GM18951 (cell line): ENCODE data around the gene LIMA1.

Experiments
- POLR2A ChIP-seq: IDR thresholded peaks from 4 replicates; pipeline ENCODE4 v1.6.1; 2011; ENCODE audit warnings: mild to moderate bottlenecking; ENCODE audit not compliant: insufficient read length, insufficient read depth; ENCODE audit errors: extremely low read depth
- in situ Hi-C: fragments of 300-500 bp; cut with MboI; formaldehyde crosslinking; loops from one replicate; pipeline ENCODE4 v1.12.0; 2022; ENCODE audit warnings: low sequenced_read_pairs, mixed read lengths, inconsistent platforms; ENCODE audit not compliant: unreplicated experiment

The LIMA1 gene

DNA sequence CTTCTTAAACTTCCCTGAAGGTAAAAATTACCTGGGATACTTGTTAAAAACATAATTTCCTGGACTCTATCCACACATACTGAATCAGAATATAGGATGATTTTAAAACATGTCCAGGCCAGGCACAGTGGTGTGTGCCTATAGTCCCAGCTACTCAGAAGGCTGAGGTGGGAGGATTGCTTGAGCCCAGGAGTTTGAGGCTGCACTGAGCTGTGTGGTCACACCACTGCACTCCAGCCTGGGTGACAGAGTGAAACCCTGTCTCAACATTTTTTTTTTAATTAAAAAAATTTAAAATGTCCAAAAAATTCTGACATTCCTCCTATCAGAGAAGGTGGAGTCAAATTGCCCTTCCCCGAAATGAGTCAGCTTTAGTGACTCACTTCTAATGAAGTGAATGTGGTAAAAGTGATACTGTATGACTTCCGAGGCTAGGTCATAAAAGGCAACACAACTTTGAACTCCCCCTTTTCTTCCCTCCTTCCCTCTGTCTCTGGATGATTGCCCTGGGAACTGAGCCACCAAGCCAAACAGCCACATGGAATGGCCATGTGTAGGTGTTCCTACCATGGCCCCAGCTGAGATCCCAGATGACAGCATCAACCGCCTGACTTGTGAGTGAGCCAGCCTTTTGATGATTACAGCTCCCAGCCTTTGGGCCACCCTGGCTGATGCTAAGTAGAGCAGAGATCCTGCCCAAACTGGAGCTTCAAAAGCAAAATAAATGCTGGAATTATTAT lies 36.3 kb downstream of the LIMA1 start:
- TF ChIP-seq POLR2A, result no peak
- in situ Hi-C loops, result no loop called here

DNA sequence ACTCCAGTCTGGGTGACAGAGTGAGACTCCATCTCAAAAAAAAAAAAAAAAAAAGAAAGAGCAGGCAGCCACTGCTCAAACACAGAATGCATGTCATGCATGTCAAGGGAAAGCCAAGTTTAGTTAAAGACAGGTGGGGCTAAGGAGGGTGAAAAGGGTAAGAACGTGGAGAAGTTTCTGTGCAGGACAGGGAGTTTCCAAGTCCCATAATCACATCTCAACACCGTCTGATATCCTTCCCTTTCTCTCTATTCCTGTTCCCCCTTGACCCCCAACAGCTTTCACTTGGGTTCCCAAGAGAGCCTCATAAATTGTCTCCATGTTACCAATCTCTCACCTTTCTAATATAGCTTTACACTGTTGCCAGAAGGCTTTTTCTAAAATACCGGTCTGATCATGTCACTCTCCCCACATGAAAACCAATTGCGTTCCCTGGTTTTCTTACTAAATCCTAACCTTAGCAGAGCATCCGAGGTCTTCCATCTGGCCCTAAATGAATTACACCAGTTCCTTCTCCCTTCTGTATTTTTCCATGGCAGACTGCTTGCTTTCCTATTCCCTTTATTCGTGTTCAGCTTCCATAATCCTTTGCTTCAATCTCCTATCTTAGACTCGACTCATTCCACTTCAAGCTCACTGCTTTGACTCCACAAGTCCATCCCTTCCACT lies 37.0 kb downstream of the LIMA1 start:
- TF ChIP-seq POLR2A, result no peak
- in situ Hi-C loops, result no loop called here

DNA sequence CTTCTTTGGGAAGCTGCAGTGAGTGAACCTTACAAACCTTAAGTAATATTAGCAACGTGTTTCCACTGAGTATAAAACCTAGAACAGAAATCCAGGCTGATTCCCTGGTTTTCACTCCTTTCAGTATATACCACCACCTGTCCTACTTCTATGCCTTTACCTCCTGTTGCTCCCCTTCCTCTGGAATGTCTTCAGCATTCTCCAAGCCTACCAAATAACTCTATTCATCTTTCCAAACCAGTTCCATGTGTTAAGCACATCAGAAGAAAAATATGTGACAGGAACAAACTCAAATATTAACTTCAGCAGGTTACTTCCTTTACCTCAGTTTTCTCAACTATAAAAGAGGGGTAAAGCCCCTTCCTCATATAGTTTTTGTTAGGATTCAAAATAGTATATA lies 39.8 kb downstream of the LIMA1 start:
- TF ChIP-seq POLR2A, result no peak
- in situ Hi-C loops, result no loop called here

DNA sequence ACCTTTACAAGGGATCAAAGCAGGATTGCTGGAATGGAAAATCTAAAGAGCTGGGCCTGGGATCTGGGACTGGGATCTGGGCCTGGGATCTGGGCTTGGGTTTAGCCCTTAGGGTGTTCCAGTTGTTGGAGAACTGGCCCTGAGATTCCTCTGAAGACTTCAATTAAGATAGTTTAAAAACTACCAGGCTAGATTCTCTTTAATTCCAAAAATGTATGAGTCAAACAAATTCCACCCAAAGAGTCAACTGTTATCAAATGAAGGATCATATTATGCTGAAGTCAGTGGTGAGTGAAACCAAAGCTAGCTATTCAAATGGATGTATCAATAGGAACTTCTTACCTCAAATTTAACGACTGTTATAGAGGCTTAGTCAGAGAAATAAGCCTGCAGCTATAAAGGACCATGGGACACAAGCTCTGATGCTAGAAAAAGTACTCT lies 40.5 kb downstream of the LIMA1 start:
- no peak for TF ChIP-seq POLR2A
- in situ Hi-C loops, result no loop called here

DNA sequence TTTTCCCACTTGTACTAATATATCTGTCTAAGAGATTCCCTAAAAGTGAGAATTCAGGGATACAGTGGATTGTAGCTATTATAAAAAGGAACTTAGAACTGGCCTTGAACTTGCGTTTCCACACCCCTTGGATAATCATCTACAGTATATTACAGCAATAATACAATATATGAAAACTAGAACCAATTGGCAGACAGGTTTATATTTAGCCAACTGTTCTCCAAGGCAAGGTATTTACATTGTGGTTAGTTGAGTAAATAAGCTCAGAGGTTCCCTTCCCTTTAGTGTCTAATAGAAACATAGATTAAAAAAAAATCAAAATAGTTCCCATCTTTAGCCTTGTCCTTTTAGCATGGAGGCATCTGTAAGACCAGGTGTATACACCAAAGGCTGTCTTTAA lies 42.1 kb downstream of the LIMA1 start:
- no peak for TF ChIP-seq POLR2A

DNA sequence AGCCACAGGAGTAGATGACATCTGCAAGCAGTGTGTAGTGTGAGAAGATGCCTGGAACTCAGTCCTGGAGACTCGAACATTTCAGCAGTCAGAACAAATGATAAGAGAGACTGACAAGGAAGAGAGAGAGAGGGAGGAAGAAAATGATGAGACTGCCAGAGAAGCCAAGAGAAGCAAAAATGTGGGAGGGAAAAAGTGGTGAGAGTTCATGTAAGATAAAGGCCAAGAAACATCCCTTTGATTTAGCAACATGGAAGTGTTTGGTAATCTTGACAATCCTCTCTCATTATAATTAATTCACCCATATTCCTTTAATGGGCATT lies 42.6 kb downstream of the LIMA1 start:
- TF ChIP-seq POLR2A, result no peak
- in situ Hi-C loops, result no loop called here

More for the DNA sequence above, 42.1 kb downstream of the LIMA1 start:
- in situ Hi-C loops, result no loop called here

DNA sequence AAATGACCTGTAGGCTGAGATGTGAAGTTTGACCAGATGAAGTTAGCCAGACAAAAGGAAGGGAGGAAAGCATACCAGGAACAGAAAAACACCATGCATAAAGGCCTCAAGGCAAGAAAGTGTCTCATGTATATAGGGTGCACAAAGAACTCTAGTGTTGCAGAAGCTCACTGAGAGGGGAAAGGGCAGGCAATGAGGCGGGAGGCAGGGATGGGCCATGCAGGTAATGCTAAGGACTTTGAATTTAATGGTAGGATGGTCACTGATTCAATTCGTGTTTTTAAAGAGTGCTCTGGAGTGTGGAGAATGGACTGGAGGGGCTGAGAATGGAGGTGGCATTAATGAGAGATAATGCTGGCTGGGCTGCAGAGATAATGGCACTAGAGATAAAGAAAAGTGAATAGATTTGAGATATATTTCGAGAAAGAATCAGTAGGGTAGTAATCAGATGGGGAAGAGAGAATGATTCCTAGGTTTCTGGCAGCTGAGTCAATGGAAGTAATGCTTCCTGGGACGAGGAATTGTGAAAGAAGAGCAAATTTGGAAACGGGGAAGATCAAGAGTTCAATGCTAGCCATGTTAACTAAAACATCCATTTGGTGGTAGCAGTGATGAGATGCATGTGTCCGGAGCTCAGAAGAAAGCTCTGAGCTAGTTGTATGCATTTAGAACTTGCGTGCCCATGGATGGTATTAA lies 43.1 kb downstream of the LIMA1 start:
- in situ Hi-C loops, result no loop called here
- no peak for TF ChIP-seq POLR2A

DNA sequence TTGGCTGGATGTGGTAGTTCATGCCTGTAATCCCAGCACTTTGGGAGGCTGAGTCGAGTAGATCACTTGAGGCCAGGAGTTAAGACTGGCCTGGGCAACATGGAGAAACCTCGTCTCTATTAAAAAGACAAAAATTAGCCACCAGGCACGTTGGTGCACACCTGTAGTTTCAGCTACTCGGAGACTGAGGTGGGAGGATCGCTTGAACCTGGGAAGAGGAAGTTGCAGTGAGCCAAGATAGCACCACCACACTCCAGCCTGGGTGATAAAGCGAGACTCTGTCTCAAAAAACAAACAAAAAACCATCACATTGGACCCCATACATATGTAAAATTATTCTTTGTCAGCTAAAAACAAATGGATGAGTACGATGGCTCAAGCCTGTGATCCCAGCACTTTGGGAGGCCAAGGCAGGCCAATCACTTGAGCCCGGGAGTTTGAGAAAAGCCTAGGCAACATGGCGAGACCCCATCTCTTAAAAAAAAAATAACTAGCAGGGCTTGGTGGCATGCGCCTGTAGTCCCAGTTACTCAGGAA lies 43.9 kb downstream of the LIMA1 start:
- TF ChIP-seq POLR2A, result no peak
- in situ Hi-C loops, result no loop called here

DNA sequence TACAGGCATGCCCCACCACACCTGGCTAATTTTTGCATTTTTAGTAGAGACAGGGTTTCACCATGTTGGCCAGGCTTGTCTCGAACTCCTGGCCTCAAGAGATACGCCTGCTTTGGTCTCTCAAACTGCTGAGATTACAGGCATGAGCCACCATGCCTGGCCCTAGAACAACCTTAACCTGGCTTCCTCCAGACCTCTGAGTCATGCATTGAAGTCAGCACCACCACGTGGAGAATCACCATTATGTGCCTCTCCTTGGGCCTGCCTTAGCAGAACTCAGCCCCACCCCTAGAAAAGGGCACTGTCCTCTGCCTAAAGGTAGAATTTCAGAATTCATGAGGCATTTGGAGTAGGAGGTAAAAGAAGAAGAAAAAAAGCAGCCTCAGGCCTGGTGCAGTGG lies 49.0 kb downstream of the LIMA1 start:
- in situ Hi-C loops, result no loop called here
- no peak for TF ChIP-seq POLR2A

DNA sequence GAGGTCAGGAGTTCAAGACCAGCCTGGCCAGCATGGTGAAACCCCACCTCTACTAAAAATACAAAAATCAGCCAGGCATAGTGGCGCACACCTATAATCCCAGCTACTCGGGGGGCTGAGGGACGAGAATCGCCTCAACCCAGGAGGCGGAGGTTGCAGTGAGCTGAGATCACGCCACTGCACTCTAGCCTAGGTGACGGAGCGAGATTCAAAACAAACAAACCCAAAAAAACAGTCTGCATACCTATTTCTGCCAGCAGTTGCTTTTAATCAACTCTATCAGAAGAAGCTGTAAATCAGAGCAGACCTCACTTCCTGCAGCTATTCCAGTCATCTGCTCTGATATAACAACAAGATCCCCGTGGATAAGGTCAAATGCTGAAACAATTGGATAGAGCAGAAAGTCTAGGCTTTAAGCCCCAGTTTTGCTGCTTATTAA lies 50.5 kb downstream of the LIMA1 start:
- in situ Hi-C loops, result no loop called here
- no peak for TF ChIP-seq POLR2A

DNA sequence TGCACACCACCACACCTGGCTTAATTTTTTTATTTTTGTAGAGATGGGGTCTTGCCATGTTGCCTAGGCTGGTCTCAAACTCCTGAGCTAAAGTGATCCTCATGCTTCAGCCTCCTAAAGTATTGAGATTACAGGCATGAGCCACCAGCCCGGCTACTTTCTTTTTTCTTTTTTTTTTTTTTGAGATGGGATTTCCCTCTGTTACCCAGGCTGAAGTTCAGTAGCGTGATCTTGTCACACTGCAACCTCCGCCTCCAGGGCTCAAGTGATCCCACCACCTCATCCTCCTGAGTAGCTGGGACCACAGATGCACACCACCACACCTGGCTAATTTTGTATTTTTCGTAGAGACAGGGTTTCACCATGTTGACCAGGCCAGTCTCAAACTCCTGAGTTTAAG lies 51.1 kb downstream of the LIMA1 start:
- in situ Hi-C loops, result no loop called here
- TF ChIP-seq POLR2A, result no peak

DNA sequence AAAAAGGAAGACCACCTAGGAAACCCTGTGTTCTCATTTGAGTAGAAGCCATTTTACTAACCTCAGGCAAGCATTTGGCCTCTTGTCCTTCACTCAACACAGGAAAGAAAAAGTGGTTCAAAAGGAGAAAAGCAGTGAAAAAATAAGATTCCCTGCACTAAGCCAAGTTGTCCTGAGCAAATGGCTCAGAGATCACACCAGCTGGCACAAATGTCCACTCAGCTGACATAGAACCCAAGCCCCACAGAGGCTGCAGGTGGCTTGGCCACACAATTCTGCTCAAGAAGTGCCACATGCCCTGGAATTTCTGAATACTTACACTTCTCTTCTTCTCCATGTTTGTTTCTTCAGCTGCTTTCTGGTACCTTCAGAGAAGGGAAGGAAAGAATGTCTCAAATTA lies 52.0 kb downstream of the LIMA1 start:
- no peak for TF ChIP-seq POLR2A
- in situ Hi-C loops, result no loop called here

DNA sequence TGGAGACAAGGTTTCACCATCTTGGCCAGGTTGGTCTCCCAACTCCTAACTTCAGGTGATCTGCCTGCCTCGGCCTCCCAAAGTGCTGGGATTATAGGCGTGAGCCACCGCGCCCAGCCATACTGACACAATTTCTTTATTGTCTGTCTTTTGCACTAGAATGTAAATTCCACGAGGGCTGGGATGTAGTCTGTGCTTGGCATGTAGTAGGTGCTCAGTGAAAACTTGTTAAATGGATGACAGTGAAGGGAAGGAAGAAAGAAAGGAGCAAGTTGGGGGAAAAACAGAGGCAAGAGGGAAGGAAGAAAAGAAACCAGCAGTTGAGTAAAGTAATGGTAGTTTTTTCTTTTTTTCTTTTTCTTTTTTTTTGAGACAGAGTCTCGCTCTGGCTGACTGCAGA lies 53.1 kb downstream of the LIMA1 start:
- TF ChIP-seq POLR2A, result no peak
- in situ Hi-C loops, result no loop called here
